SKM-1 (cell line): Measurements from ENCODE around the gene SEMG1.

Source experiments
- DNase-seq: peaks from one replicate; lab custom pipeline; 2025; ENCODE audit not compliant: unreplicated experiment; lab: John Stamatoyannopoulos, UW

The SEMG1 gene, protein sequence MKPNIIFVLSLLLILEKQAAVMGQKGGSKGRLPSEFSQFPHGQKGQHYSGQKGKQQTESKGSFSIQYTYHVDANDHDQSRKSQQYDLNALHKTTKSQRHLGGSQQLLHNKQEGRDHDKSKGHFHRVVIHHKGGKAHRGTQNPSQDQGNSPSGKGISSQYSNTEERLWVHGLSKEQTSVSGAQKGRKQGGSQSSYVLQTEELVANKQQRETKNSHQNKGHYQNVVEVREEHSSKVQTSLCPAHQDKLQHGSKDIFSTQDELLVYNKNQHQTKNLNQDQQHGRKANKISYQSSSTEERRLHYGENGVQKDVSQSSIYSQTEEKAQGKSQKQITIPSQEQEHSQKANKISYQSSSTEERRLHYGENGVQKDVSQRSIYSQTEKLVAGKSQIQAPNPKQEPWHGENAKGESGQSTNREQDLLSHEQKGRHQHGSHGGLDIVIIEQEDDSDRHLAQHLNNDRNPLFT

DNA sequence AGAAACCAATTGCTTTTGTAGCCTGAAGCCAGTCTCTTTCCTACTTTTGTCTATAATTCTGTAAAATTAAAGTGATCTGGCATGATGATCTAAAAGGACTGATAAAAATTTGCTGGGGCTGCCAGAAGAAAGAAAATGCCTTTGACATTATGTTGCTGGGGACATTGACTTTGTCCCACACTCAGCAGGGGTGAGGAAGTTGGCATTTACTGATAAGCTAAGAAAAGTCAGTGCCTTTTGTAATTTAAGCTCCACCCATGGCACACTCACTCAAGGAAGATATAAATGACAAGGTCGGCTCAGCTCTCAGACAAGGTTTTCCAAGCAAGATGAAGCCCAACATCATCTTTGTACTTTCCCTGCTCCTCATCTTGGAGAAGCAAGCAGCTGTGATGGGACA lies at the start of gene SEMG1:
Gene SEMG1 (plus strand): TSS at position 309 of the 400 bp plus-strand sequence. CDS start 21 bp downstream, at position 330.
- DNase-seq = no peak

DNA sequence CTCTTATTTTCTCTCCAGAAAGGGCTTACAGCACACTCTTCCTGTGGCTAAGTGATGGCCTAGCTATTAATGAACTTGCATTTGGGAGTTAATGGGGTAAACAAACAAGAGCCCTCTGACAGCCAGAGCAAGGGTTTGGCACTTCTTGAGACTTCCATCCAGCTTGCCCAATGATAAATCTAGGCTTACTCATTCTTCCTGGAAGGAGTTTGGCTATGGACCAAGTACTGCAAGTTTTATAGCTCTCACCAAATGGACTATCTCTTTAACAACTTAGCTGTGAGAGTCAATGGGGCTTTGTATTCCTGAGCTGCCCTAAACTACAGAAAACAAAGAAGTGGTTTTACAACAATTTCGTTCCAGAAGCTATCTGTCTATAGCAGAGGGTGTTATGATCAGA lies 48.9 kb upstream of the SEMG1 start:
- DNase-seq = no peak

DNA sequence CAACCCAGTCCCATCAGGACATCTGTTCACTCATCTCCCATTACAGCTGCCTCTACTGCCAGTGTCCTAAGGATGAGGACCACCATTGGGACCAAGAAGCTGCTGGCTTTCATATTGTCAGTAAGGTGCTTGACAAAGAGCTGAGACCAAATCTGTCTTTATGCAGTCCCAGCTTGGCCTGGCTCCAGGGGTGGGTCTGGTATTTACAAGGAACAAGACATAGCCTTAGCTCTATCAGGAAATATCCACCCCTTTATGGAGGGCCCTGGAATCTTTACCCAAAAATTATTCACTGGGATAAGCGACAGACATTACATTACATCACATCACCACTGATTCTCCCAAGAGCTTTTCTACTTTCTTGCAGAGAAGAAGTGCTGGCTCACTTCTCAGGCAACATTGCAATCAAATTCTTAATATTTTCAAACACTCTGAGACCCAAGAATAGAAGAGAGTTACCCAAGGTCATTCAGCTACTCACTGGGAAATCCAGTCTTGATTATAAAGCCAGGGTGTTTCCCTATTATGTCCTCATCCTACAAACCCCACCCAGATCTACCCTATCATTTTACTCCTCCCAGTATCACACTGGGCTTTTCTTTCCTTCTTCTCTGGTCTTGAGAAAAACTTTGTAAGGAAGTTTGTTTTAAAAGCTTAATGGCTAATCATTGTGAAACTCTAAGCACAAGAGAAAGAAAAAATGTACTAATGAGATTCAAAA lies 43.6 kb upstream of the SEMG1 start:
- no peak for DNase-seq

DNA sequence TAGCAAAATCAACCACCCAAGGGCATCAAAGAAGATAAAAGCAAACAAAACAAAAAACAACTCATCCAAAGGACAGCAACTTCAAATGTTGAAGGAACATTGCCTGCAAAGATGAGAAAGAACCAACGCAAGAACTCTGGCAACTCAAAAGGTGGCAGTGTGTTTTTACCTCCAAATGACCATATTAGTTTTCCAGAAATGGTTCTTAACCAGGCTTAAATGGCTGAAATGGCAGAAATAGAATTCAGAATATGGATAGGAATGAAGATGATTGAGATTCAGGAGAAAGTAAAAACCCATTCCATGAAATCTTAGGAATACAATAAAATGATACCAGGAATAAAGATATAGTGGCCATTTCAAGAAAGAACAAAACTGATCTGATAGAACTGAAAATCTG lies 41.9 kb upstream of the SEMG1 start:
- DNase-seq = no peak

DNA sequence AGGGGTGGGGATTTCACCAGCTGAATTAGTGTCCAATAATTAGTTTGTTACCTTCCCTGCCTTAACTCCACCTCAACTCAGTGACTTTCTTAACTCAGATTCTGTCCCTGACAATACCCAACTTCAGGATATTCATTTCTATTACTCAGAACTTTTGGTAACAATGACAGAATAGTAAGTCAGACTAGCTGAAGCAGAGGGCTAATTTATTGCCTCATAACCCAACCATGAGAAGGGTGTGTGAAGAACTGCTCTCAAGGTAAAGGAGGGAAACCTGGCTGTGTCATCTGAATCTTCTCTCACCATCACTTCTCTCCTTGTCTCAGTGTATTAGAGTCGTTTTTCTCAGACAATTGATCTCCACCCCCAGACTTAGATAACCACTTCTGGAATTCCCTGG lies 33.3 kb upstream of the SEMG1 start:
- no peak for DNase-seq

DNA sequence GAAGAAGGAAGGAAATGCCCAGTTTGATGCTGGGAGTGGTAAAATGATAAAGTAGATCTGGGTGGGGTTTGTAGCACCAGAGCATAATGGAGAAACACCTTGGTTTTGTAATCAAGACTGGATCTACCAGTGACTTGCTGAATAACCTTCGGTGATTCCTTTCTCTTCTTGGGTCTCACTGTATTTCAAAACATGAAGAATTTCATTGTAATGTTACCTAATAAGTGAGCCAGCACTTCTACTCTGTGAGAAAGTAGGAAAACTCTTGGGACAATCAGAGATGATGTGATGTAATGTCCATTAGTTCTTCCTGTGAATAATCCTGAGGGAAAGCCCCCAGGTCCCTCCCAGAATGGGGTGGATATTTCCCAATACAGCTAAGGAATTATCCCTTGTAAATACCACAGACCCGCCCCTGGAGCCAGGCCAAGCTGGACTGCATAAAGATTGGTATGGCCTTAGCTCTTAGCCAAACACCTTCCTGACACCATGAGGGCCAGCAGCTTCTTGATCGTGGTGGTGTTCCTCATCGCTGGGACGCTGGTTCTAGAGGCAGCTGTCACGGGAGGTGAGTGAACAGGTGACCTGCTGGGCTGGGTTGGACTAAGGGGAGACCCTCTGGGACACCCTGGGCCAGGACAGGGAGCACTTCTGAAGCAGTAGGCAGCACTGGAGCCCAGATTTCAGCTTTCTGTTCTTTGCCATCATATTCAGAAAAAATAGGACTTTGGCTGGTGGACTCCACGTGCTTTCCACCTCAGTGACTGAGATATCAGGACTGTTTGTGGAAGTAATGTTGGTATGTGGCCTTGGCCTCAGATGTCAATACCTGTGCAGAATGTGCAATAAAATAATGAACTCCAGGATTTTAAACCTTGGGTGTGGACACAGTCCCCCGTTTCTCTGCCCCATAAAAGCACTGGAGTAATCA lies 32.1 kb upstream of the SEMG1 start, which contains the start of gene PI3:
Gene PI3 (plus strand): TSS at position 469 of the 931 bp plus-strand sequence. CDS start 21 bp downstream, at position 490.
- no peak for DNase-seq

DNA sequence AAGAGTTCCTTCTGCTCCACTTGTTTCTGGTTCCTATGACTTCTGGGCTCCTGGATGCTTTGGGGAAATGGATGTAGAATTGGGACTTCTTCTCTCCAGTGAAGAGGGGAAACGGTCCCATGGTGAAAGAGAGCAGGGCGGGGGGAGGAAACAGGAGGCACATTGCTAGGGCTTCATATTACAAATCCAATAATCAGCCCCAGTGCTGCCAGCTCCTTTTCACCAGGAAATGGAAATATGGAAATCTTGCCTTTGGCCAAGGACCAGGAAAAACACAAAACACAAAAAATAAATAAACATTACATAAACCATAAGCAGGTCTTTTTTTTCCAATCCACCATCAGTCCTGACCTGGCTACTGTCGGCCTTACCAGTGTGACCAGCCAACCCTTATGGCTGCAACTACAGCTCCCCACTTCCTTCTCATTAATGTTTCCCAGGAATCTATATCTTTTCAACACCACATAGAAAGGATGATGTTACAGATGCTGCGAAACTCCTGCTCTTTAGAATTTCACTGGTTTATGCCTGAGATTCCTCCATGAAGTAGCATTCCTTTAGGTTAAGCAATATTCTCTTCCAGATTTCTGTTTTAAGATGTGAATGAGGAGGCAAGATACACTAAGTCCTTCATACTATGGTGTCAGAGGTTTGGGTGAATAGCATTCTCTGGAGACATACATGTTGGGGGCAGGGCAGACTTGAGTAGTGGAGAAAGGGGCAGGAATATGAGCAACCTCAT lies 30.1 kb upstream of the SEMG1 start:
- DNase-seq = no peak

DNA sequence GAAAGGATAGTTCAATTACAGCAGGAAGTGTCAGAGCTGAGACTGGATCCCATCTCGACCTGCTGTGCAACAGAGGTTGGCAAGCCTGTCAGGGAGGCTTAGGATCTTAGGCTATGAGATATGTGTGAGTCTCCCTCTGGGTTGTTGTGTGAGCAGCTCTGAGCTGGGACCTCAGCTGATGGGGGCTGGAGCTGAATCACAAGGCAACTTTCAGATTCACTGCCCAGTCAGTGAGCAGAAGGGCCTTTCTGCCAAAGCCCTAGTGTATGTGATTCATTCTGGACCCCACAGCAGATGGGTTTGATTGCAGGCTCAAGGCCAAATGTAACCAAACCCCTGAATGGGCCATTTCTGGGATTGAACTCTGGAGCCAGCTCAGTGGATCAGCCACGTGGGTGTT lies 27.7 kb upstream of the SEMG1 start:
- DNase-seq = no peak

DNA sequence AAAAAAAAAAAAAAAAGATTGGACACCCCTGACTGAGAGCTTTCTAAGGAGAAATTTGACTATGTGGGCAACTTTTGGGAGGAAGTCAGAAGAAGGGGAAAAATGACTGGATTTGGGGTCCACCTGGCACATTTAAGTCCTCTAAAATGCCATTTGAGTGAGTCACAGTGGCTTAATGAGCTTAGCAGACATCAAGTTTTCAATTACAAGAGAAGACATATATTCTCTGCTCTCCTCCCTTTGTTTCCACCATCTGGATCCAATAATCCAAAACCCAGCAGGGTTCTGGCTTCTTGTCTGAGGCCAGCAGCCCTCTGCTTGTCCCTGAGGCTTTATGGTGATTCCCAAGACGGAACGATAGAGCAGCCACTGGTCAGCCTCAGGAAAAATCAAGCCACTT lies 25.2 kb upstream of the SEMG1 start:
- no peak for DNase-seq

DNA sequence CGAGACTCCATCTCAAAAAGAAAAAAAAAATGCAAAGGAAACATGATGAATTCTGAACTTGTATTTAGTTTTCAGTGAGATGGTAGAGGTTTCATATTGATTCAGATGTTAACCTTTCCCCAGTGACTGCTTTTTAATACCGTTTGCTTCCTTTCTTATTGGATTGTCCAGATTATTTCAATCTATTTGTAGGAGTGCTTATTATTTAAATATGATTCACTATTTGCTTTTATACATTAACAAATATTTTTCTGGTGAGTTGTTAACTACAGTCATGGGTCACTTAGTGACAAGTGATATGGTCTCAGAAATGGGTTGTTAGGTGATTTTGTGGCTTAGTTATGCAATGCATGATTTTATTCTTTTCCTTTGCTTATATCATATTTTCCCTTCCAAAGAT lies 23.7 kb upstream of the SEMG1 start:
- no peak for DNase-seq

DNA sequence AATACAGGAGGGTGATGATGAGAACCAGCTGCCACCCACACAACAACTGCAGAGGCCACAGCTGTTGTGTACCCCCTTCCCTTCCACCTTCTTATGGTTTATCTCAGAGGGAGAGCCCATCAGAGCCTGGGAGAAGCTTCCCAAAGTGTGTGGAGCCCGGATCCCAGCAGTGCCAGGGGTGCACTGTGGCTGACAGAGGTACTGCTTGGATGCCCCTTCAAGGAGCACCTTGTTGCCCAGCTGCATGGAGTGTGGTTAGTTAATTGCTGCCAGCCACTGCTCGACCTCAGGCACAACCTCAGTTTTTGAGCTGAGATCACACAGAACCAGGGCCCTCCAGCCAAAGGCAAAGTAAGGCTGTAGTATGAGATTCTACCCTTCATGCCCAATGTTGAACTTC lies 19.1 kb upstream of the SEMG1 start:
- DNase-seq = no peak

DNA sequence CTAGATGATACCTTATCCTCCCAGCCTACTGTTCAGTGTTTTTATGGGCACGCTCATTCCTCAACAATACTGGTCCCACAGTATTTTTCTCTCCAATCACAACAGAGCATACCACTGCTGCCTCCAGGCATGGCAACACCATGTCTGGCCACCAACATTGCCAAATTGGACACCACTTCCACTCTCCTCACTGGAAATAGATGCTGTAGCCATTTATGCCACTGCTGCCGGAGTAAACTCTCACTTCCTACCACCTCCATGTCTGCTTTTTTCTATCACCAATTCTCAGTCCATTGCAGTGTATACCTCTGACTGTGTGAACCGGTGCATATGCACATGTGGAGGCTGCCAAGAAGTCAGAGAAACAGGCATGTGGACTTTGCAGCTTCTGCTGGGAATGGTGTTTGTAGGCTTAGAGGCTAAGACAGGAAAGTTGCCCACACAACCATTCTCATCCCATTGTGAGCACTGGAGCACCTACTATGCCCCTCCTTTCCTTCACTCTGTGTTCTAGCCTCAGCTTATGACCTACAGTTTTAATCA lies 17.7 kb upstream of the SEMG1 start:
- DNase-seq = no peak

DNA sequence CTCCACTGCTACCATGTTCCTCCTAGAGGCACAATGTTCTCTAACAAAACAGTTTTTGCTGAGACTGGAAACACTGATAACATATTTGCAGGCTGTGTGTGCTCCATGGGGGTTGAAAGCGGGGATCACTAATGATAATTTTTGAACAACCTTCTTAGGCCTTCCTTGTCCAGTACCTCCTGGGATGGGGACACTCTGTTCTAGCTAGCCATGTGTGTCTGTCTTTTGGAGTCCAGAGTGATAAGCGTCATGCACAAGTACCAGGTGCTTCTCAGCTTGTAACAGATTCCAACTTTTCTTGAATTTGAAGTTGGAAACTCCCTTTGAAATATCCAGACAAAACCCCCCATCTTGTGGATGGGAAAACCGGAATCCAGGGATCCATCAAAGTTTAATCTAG lies 17.0 kb upstream of the SEMG1 start:
- DNase-seq = no peak

DNA sequence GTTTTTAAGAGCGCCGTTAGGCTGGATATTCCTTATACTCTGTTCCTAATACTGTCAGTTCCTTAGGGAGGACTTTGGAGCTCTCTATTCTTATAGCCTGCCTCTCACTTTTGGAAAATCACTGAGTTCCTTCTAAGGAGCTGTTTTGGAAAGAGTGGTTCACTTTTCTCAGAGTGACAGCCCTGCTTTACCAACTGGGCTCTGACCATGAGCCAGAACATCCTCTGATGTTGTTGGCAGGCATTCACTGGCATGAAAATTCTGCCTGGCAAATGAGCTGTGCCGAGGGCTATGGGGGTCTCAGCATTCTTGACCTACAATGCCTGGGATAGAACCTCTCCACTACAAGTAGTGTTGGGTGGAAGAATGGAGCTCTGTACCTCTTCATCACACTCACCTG lies 14.9 kb upstream of the SEMG1 start:
- DNase-seq = no peak

DNA sequence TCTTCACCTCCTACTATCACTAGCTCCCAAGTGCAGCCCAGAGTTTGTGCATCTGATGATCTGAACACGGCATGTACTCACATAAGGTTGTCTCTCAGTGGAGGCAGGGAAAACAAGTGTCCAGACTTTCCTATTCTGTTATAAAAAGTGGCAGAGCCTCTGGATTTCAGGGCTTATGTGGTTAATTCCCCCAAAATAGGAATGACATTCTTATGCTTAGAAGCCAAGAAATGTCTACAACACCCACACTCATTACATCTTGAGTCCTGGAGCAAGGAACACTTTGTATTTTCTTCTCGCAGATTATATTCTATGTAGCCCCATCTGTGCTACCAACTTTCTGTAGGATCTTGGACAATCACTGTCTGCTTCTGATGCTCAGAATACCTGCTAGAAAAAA lies 13.5 kb upstream of the SEMG1 start:
- no peak for DNase-seq

DNA sequence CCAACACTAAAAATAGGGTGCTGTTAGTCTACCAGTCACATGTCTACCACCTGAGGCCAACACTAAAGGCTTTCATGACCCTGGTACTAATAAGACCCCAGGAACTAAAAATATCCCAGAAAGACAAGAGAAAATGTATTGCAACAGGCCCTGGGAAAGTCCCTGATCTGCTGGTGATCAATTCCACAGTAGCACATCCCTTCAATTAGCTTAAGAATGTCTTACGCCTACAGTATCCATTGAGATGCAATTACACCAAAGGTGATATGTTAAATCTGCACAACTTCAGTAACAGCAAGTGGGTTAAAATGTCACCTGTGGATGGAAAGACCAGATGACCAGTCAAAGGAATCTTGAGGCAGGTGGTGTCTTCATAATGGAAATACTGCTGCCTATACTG lies 3.1 kb downstream of the SEMG1 start:
- no peak for DNase-seq

DNA sequence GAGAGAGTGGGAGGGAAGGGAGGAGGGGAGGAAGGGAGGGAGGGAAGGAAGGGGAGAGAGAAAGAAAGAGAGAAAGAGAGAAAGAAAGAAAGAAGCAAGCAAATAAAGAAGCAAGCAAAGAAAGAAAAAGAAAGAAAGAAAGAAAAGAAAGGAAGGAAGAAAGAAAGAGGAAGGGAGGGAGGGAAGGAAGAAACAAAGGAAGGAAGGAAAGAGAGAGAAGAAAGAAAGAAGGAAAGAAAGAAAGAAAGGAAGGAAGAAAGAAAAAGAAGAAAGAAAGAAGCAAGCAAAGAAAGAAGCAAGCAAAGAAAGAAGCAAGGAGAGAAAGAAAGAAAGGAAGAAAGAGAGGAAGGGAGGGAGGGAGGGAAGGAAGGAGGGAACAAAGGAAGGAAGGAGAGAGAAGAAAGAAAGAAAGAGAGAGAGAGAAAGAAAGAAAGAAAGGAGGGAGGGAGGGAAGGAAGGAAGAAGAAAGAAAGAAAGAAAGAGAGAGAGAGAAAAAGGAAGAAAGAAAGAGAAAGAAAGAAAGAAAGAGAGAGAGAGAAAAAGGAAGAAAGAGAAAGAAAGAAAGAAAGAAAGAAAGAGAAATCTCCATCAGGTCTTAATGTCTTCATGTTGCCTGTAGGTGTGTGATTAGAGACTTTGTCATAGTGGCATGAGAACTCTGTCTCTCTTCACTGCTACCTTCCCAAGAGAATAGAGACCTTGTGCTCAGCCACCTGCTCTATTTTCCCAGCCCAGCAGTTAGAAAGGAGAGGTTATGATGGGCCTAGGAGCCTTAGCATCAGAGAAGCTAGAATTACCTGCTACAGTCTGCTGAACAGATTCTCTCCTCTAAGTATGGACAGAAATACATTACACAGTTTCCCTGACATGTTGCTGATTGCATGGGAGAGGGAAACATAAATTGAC lies 5.0 kb downstream of the SEMG1 start:
- DNase-seq = no peak

DNA sequence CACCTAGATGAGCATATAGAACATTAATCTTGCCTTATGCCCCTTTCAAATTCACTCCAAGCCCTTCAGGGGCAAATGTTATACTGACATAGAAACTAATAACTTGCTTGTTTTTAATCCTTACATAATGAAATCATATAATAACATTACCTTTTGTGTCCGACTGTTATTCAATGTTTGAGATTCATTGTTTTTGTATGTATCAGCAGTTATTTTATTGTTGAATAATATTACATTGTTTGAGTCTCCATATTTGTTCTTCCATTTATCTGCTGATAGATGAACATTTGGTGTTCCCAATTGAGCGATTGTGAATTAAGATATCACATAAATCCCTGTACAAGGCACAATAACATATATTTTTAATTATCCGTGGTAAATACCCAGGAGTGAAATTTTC lies 6.0 kb downstream of the SEMG1 start:
- DNase-seq = no peak

DNA sequence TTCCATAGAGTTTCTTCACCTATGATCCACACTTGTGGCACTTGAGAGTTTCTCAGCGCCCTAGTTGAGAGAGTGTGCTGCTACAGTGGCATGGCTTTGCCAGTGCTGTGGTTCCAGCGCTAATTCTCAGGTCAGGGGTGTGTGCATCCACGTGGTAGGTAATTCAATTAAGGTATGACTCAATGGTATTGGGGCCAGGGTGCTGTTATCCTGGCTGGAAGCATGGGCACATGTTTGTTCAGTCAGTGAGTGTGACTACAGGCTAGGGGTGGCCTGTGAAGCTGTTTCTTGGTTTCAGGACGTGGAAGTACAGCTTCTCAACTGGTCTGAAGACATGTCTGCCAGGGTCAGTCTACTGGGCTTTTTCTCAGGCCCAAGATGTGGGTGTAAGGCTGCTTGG lies 11.3 kb downstream of the SEMG1 start:
- DNase-seq = no peak
